NCI-H1436 treated with DMSO at 0.1 percent for 48 hours (cell line): Measurements from ENCODE around the gene TST.

ENCODE experiments used
- DNase-seq: peaks from one replicate; lab custom pipeline; 2025; lab: John Stamatoyannopoulos, UW

The TST gene

DNA sequence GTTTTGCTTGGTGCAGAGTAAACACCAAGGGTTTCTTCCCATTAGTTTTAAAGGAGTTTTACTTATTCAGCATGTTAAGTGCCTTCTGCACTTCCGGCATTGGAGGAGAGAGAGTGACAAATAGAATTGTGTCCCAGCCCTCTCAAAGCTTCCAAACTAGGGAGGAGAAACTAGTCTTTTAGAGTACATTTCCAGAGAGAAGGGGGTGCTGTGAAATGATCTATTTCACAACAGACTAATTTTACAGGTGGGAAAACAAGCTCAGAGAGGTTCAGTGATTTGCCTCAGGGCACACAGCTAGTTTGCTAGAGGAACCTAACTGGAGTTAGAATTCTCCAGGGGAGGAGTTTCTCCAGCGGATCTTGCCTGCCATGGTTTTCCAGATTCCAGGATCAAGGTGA, 12.9 kb upstream of the TST start:
- no peak for DNase-seq

GRCh38 chr22:37030560-37031281, 11.5 kb upstream of the TST start:
- DNase-seq = no peak

DNA sequence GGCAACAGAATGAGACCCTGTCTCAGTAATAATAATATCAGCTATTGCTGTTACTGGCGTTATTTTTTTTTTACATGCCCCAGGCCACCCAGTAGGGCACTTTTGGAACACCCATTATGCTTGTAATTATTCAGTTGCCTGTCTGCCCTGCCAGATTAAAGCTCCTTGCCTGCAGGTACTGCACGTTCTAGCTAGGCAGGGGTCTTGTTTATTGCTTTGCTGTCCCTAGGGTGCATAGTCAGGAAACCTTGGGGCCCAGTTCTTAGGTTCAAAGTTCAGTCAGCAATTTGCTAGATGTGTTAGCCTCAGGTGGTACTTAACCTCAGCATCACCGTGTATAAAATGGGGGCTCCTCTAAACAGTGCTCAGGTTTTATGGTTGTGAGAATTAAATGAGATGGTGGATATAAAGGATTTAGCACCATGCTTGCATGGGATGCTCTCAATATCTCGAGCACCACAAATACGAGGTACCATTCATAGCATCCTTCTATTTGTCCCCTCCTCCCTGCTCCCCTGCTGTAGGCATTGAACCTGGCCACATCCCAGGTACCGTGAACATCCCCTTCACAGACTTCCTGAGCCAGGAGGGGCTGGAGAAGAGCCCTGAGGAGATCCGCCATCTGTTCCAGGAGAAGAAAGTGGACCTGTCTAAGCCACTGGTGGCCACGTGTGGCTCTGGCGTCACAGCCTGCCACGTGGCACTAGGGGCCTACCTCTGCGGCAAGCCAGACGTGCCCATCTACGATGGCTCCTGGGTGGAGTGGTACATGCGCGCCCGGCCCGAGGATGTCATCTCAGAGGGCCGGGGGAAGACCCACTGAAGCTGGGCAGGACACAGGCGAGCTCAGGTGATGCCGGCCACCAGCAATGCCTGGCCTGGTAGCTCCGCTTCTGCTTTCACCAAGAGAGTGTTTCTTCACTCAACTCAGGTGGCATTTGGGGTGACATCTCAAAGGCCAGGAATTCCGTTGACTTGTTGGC, 9.7 kb upstream of the TST start:
- no peak for DNase-seq

- DNase-seq = no peak
Measured at GRCh38 chr22:37027556-37027955, 8.3 kb upstream of the TST start.

DNA sequence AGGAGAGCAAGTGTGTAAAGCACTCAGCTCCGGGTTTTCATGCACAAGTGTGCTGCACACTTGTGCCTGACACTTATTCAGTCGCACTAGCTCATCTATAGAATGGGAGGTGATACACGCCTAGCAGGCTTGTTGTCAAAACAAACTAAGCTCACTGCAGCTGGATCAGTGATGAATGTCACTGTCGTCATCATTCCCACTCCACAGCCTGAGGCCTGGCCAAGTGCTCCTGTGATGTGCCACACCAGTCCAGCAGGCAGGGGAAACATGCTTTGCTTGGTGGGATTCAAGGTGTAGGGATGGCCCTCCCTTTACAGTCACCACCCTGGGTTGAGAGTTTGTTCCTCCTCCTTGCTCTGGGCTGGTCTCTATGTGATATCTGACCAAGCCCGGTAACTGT, 7.1 kb upstream of the TST start:
- no peak for DNase-seq

DNA sequence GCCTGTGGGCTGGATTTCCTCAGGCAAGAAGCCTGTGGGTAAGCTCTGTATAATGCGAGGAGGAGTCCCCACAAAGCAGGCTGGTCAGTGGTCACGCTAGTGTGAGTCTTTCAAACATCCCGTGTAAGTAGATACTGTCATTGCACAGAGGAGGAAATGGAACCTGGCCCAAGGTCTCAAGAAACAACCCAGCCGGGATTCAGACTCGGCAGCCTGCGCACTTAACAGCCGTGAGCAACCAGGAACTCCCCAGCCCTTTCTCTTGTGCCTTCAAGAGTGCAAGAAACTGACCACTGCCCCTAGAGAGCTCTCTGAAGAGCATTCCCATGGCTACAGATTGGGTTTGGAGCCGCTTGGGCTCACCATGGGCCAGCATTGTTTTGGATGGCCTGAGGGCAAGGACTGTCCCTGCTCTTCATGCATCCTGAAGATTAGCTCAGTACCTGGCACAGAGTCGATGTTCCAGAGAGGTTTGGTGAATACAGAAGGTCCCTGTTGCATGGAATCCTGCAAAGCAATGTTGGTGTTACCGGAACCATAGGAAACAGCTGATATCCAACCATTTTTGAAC, 6.3 kb upstream of the TST start:
- DNase-seq = no peak

GRCh38 chr22:37024339-37025157, 5.3 kb upstream of the TST start:
- no peak for DNase-seq

DNA sequence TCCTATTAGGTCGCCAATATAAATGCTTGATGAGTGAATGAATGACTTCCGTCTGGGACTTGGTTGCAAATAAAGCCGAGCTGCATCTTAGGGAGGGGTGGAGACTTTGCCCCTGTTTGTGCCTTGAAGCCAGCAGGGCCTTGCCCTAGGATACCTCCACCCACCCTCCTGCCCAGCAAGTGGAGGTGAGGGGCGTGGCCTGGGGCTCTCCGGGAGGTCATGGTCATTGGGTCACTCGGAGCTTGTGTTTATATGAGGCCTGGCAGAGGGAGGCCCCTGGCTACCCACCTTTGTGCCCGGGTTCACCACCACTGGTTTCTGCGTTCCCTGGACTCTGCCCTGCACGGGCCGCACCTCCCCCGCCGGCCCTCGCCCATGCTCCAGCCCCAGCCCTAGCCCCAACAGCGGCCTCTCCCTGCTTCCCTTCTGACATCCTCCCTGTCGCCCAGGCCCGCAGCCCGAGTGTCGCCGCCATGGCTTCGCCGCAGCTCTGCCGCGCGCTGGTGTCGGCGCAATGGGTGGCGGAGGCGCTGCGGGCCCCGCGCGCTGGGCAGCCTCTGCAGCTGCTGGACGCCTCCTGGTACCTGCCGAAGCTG, 4.6 kb upstream of the TST start:
- DNase-seq = no peak

DNA sequence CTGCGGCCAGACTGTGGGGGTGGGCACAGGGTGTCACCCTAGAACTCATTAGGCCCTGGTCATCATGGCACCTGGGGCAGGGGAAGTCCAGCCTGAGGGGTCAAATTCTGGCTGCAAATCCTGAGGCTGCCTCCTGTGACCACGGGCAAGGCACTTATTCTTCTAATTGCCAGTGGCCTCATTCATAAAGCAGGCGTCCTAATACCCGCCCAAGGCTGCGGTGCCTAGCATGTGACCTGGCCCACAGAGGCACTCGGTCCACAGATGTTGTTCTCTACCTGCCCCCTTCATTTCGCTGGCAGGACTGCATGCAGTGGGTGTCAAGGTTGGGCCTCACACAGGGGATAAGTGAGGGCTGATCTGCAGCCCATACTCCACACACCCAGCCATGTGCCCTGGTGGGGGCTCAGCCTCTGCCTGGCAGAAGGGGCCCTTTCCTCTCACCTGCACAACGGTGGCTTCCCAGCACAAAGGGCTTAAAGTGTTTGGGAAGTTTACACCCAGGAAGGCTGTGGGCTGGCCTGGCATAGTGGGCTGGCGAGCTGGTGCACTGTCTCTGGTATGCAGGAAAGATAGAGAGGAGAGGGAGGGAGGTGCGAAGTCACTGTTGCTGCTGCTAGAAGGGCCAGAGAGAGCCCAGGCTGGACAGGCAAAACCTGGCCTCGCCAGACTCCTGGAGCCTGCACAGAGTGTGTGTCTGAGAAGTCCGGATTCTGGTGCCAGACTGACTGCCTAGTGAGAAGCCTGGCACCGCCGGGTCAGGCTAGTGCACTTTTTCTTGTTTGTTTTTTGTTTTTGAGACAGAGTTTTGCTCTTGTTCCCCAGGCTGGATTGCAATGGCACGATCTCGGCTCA, 3.5 kb upstream of the TST start:
- DNase-seq = no peak

- no peak for DNase-seq
Measured at GRCh38 chr22:37021710-37022482, 2.6 kb upstream of the TST start.

- no peak for DNase-seq
Measured at GRCh38 chr22:37021041-37021440, 1.8 kb upstream of the TST start.

GRCh38 chr22:37020192-37020479, 889 bp upstream of the TST start:
- no peak for DNase-seq

DNA sequence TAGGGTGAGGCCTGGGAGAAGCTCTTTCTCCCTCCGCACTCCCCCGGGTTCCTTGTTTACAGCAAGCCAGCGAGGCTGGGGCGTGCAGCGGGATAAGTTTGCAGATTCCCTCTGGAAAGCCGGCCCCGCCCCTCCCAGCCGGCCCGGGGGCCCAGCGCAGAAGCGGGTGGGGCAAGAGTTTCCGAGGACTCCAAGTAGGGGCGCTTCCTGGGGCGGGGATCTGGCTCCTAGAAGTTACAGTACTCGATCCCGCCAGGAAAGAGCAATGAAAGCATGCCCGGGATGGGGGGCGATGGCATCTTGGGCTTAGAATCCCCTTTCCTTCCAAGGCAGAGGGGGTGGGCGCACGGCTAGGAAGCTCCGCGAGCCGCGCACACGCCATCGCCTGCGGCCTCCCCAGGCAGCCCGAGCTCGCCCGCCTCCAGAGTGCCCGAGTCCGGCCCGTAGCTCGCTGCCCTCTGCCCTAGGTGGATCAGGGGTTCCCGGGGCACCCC, 385 bp downstream of the TST start:
- no peak for DNase-seq

DNA sequence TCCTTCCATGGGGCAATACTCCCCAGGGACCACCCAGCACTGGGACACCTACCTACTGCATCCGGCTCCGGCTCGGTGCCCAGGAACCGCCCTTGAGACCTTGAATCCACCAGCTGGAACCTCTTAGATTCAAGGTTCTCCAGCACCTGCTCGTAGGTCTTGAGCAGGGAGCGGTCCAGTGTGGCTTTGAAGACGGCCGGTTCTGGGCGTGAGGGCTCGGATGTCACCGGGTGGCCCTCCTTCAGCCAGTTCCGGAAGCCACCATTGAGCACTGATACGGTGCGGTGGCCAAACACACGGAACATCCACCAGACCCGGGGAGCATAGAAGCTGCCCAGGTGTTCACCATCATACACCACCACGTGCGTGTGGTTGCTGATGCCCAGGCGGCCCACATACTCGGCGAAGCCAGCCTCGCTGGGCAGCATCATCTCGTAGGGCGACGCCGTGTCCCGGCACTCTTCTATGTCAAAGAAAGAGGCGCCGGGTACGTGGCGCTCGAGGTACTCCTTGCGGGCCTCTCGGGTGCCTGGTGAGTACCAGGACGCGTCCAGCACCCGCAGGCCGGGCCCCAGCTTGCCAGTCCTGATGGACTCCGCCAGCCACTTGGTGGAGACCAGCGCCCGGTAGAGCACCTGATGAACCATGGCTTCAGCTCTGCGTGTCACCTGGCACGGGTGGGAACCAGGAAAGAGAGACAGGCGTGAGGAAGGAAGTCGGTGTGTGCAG, 997 bp downstream of the TST start:
- no peak for DNase-seq

- DNase-seq = no peak
Measured at GRCh38 chr22:37017356-37017755, 1.9 kb downstream of the TST start.

DNA sequence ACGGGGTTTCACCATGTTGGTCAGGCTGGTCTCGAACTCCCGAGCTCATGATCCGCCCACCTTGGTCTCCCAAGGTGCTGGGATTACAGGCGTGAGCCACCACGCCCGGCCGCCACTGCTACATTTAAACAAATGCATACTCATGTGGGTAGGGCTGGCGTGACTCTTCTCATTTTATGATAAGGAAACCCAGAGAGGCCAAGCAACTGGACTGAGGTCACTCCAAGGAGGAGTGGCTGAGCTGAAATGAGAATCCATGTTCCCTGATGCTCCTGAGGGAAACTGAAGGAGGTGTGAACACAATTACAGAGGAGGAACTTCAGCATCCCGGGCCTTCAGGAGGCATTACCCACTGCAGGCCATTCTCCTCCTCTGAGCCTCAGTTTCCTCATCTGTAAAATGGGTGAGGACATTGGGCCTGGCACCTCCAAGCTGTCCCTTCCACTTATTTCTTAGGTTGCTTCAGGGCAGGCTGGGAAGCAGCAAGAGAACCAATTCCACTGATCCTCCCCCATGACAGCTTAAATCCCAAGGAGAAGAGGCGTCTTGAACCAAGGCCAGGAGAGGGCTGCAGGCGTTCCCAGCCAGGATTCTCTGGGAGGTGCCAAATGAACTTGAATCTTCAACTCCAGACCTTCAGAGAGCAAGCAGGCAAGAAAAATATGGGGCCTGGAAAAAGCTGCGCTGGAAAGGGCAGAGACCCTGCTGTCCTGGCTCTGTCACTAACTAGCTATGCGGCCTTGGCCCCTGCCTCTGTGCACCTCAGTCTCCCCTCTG, 2.9 kb downstream of the TST start:
- DNase-seq = no peak

DNA sequence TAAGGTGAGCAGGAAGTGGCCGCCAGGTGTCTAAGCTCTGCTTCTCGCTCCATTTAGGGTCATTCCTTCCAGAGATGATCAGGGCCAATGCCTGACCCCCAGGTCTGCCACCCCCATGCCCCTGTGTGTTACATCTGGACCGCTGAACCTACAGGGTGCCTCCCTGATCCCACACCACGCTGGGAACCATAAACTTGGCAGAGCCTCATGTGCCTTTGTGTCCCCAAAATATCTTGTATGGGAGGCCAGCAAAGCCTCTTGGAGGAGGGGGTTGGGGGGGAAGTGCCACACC, 3.7 kb downstream of the TST start:
- no peak for DNase-seq

DNA sequence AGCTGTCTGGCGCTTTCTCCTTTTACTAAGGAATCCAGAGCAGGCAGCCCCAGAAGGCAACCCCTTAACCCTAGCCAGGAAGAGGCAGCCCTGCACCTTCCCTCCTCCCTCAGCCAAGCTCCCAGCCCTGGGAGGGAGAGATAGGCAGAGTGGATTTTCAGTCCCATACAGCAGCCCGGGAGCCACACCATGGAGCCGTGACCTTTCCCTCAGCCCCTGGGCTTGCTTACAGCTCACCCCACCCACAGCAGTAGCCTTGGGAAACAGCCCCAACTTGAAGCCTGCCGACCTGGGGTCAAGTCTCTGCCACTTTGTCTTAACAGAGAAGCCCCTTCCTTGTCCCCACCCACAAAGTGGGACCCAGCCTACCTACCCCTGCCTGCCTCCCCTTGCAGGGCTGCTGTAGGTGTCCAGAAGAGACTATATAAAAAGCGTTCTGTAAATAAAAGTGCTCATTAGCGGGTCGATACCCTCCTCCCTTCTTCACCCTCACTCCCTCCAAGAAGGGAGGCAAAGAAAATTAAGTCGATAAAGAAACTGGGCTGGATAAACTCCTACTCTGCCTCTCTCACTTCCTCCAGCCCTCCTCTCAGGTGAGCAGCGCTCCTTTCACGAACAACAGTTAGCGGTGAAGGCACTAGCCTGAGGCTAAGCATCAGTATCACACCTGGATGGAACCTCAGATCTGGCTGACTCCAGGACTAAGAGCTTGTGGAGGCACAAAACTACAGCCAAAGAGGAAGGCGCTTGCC, 4.2 kb downstream of the TST start:
- no peak for DNase-seq
